Keratinocyte (primary cell): ENCODE measurements around the gene LRRC70.

Experiments
- EZH2 ChIP-seq: IDR thresholded peaks from one replicate; pipeline ENCODE4 v1.6.1; 2012; ENCODE audit warnings: inconsistent platforms, mild to moderate bottlenecking, low read length, moderate library complexity
- TF ChIP-seq, protein P1 (sequence below), 3 experiments: IDR thresholded peaks in 1 of 3; conservative IDR thresholded peaks in 1 of 3; optimal IDR thresholded peaks in 1 of 3; 2 replicates in 2 of 3; 3 replicates in 1 of 3; pipeline versions ENCODE3 to v1.5.1; 2011; ENCODE audit warnings: low read length in 3 of 3, mild to moderate bottlenecking in 3 of 3, moderate library complexity in 2 of 3, control low read depth in 1 of 3, inconsistent platforms in 1 of 3; ENCODE audit not compliant: insufficient read depth in 2 of 3; ENCODE audit errors: extremely low read depth in 1 of 3

DNA sequence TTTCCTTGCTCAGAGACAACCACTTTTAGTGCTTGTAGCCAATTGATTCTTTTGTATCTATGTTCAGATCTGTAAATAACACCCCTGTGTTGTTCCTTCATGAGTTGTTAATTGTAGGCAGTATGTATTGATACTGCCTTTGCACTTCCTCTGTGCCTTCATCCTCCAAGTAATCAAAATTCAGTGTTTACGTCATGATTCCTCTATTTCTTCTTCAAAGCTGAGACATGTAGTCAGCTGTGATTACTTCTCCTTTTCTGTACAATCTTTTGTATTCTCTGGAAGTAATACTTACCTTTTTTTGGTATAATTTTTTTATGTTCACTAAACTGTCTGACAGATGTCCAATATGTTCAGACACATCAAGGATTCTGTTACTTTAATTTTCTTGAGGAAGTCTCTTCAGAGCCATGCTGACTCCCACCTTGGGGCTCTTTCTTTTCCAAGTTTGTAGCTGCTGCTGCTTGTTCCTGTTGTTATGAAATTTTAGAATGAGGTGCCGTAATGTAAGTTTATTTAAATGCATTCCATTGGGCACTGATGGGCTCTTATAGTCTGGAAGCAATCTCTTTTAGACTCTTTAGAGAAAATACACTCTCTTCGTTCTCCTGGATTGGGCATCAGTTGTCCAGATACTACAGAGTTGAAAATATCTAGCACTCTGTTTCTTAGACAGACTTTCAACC, 30.5 kb upstream of the LRRC70 start:
- TF ChIP-seq, protein P1, sequence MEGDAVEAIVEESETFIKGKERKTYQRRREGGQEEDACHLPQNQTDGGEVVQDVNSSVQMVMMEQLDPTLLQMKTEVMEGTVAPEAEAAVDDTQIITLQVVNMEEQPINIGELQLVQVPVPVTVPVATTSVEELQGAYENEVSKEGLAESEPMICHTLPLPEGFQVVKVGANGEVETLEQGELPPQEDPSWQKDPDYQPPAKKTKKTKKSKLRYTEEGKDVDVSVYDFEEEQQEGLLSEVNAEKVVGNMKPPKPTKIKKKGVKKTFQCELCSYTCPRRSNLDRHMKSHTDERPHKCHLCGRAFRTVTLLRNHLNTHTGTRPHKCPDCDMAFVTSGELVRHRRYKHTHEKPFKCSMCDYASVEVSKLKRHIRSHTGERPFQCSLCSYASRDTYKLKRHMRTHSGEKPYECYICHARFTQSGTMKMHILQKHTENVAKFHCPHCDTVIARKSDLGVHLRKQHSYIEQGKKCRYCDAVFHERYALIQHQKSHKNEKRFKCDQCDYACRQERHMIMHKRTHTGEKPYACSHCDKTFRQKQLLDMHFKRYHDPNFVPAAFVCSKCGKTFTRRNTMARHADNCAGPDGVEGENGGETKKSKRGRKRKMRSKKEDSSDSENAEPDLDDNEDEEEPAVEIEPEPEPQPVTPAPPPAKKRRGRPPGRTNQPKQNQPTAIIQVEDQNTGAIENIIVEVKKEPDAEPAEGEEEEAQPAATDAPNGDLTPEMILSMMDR (optimal IDR thresholded peaks at IDR 0.05 in 1 of 3, IDR thresholded peaks at IDR 0.05 in 1 of 3, conservative IDR thresholded peaks at IDR 0.05 in 1 of 3; ENCODE audit: extremely low read depth in 1 of 3, insufficient read depth in 2 of 3, low read length in 3 of 3) = no peak
- no peak for TF ChIP-seq EZH2
